ENCODE data around the gene RAP1GAP2. TPM values are rescaled to one million over a fixed set of nuclear protein-coding genes. Genes with fewer than 3 reads are reported as not detected.

RAP1GAP2 gene
- total RNA-seq, 4 donors from 2014 or later, result 4.9 to 12.4 (median 10.0) TPM

DNA sequence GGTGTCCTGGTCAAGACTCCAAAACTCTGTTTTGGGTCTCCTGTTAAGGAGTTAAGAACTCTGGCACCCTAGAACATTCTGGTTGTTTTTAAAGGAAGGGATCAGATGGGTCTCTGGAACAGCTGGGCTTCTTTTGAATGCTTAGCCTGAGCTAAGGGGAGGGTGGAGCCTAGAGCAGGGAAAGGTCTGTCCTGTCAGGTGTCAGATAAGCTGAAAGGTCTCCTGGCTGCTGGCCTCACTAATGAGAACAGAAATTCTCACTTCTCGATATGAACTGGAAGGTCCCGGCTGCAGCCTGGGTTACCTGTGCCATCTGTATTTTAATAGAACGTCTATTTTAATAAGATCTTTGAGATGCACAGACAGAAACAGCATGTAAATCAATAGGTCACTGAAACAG lies 69.0 kb downstream of the RAP1GAP2 start:
- H3K4me3 ChIP-seq, result no peak overlapping the region
- intact Hi-C loops (cut with DNase I), result no loop called here
- no peak for TF ChIP-seq POLR2A (IDR thresholded peaks at IDR 0.05)
- TF ChIP-seq, protein P1, sequence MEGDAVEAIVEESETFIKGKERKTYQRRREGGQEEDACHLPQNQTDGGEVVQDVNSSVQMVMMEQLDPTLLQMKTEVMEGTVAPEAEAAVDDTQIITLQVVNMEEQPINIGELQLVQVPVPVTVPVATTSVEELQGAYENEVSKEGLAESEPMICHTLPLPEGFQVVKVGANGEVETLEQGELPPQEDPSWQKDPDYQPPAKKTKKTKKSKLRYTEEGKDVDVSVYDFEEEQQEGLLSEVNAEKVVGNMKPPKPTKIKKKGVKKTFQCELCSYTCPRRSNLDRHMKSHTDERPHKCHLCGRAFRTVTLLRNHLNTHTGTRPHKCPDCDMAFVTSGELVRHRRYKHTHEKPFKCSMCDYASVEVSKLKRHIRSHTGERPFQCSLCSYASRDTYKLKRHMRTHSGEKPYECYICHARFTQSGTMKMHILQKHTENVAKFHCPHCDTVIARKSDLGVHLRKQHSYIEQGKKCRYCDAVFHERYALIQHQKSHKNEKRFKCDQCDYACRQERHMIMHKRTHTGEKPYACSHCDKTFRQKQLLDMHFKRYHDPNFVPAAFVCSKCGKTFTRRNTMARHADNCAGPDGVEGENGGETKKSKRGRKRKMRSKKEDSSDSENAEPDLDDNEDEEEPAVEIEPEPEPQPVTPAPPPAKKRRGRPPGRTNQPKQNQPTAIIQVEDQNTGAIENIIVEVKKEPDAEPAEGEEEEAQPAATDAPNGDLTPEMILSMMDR (IDR thresholded peaks at IDR 0.05), result no peak
- 65 to 68% methylated on average over 2 of the region's 3 CpGs for WGBS, 2 donors
- H3K4me1 ChIP-seq, result no peaks in the 10 kb centered on the region
- H3K9me3 ChIP-seq, result no peaks in the 10 kb centered on the region
- H3K36me3 ChIP-seq, result no peaks in the 10 kb centered on the region
- H3K27me3 ChIP-seq, result no peaks in the 10 kb centered on the region
- no peak overlapping the region for H3K27ac ChIP-seq
- DNase-seq, result no peak

DNA sequence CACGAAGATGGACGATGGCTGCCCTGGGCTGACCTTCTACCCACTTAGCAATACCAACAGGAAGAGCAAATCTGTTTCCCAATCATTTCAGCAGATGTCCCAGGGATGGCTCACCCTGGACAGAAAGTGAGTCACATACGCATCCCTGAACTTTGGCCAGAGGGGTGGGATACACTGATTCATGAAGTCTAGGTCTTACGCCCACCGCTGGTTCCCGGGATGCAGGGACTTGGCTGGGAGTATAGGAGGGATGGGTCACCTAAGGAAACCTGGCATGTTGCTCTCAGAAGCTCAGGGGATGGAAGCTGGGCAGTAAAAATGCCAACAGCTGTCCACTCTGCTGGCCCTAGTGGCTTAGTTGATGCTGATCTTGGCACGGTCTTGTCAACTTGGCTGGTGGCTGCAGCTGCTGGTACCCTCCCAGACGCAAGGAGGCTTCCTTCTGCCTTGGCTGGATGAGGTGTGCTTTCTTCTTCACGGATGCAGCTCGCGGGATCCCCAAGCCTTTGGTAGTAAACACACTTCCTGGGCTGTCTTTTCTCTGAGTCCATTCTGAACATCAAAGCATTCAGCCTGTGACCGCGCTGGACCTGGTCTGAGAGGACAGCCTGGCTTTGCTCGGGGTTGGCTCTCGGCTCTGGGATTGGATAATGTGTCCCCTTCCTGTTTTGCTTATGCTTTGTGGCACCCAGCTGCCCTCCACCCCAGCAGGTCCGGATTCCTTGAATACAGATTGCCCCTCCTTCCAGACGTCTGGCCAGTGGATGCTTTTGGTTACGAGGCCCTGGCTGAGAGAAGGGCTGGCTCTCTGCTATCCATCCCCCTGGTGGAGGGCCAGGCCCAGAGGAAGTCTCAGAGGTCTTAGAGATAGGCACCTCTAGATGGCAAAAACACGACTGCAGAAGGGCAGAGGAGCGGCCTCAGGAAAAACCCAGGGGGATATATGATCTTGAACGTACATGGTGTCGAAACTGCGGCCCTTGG lies 71.5 kb downstream of the RAP1GAP2 start:
- Histone ChIP-seq H3K27ac (no peak overlapping the region), H3K9me3 (no peaks in the 10 kb centered on the region), H3K4me1 (no peaks in the 10 kb centered on the region), H3K4me3 (no peak overlapping the region), H3K36me3 (no peaks in the 10 kb centered on the region), H3K27me3 (no peaks in the 10 kb centered on the region)
- WGBS, 2 donors, result 71 to 79% methylated on average over 9 to 17 of the region's 23 CpGs
- no peak for DNase-seq
- intact Hi-C loops (cut with DNase I), result no loop called here
- TF ChIP-seq, protein P1 (IDR thresholded peaks at IDR 0.05), result no peak
- TF ChIP-seq POLR2A (IDR thresholded peaks at IDR 0.05), result no peak

DNA sequence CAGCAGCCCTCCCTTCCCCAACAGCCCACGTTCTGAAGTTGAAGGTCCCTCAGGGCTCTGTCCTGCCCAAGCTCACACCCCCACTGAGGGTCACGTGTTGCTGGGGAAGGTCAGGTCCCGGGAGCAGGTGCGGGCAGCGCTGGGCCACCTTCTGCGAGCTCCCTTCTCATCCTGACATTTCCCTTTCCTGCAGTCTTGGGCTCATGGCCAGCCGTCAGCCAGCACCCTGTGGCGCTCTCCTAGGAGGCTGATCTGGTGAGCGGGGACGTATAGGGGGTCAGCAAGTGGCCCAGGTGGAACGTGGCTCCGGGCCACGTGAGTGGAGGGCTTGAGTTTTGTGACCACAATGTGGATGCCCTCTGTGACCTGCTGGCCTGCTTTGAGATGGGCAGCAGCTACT lies 73.4 kb downstream of the RAP1GAP2 start:
- Histone ChIP-seq H3K4me3 (no peak overlapping the region), H3K27ac (no peak overlapping the region), H3K4me1 (no peaks in the 10 kb centered on the region), H3K27me3 (no peaks in the 10 kb centered on the region), H3K9me3 (no peaks in the 10 kb centered on the region), H3K36me3 (no peaks in the 10 kb centered on the region)
- intact Hi-C loops (cut with DNase I), result no loop called here
- DNase-seq, result no peak
- TF ChIP-seq, protein P1 (IDR thresholded peaks at IDR 0.05), result no peak
- no peak for TF ChIP-seq POLR2A (IDR thresholded peaks at IDR 0.05)
- WGBS, 2 donors, result 74 to 79% methylated on average over 6 to 7 of the region's 13 CpGs

DNA sequence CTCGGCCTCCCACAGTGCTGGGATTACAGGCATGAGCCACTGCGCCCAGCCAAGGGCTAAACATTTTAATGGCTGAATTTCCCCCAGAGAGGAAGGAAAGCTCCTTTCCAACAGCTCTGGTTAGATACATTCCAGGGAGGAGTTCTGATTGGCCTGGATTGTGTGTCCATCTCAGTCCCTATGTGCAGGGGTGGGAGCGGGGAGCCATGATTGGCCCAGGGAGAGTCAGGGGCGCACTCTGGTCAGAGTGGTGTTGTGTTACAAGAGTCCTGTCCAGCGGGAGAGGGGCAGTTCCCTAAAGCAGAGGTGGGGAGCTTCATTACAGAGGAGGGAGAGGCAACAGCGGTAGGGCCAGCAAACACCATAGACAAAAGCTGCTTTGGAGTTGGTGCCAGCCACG lies 75.0 kb downstream of the RAP1GAP2 start:
- H3K27me3 ChIP-seq, result no peaks in the 10 kb centered on the region
- H3K9me3 ChIP-seq, result no peaks in the 10 kb centered on the region
- no peak overlapping the region for H3K27ac ChIP-seq
- no peak overlapping the region for H3K4me3 ChIP-seq
- H3K4me1 ChIP-seq, result no peaks in the 10 kb centered on the region
- no peak for DNase-seq
- TF ChIP-seq, protein P1 (IDR thresholded peaks at IDR 0.05), result no peak
- no peak for TF ChIP-seq POLR2A (IDR thresholded peaks at IDR 0.05)
- intact Hi-C loops (cut with DNase I), result no loop called here
- WGBS, 2 donors, result 62 to 70% methylated on average over 4 to 6 of the region's 7 CpGs
- no peaks in the 10 kb centered on the region for H3K36me3 ChIP-seq

DNA sequence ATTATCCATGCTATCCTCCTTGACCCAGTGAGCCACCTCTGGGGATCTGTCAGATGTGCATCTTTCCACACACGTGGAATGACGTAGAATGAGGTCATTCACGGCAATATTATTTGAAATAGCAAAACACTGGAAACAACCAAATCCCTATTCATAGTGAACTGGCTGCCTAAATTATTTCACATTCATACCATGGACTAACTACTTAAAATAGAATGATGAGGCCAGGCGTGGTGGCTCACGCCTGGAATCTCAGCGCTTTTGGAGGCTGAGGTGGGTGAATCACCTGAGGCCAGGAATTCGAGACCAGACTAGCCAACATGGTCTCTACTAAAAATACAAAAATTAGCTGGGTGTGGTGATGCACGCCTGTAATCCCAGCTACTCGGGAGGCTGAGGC lies 75.5 kb downstream of the RAP1GAP2 start:
- Histone ChIP-seq H3K9me3 (no peaks in the 10 kb centered on the region), H3K27ac (no peak overlapping the region), H3K4me3 (no peak overlapping the region), H3K36me3 (no peaks in the 10 kb centered on the region), H3K4me1 (no peaks in the 10 kb centered on the region), H3K27me3 (no peaks in the 10 kb centered on the region)
- WGBS, 2 donors, result 39 to 63% methylated on average over 8 to 9 of the region's 9 CpGs
- DNase-seq, result no peak
- TF ChIP-seq, protein P1 (IDR thresholded peaks at IDR 0.05), result no peak
- TF ChIP-seq POLR2A (IDR thresholded peaks at IDR 0.05), result no peak
- intact Hi-C loops (cut with DNase I), result no loop called here
